Erythroblast (primary cell): ENCODE measurements around the gene C22orf23.

Experiments used
- GATA1 ChIP-seq: IDR thresholded peaks from 2 replicates; pipeline ENCODE4 v1.6.1; 2011; ENCODE audit warnings: low read depth, mild to moderate bottlenecking, control low read depth, low read length, moderate library complexity
- POLR2A ChIP-seq: IDR thresholded peaks from 2 replicates; pipeline ENCODE4 v1.6.1; 2011; ENCODE audit warnings: mild to moderate bottlenecking, low read length

DNA sequence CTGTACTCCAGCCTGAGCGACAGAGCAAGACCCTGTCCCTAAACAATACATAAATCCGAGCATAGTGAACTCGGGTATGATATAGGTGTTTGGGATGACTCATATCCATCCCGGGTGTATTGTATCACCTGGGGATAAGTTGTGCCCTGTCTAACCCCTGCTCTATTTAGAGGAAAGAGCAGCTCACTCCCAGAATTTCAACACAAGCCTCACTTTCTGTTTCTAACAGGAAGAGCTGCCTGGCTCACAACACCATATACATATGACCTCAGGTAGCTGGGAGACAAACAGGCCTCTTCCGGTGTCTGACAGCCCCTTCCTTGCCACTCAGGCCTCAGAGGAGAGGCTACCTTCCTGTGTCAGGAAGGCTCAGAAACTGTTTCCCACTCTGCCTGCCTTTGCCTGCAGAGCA, 57.2 kb downstream of the C22orf23 start:
- TF ChIP-seq POLR2A (no peak), GATA1 (no peak)
